ENCODE measurements around the gene AGMAT. TPM values are rescaled to one million over a fixed set of nuclear protein-coding genes. Genes with fewer than 3 reads are reported as not detected.

The AGMAT gene
- total and polyA plus RNA-seq, 2 of the 13 experiments (the other 11 are each of a cell fraction or from before 2014, with no cell fraction given) = 59.1 to 174 TPM

- no peak for TF ChIP-seq SP1 (IDR thresholded peaks at IDR 0.05)
- TF ChIP-seq SP1 (CRISPR knock-in tag; IDR thresholded peaks at IDR 0.05) = peak; percentile 65
- peak; percentile 93 for TF ChIP-seq RFX3 (CRISPR knock-in tag; IDR thresholded peaks at IDR 0.05)
- peak; percentile 94 for TF ChIP-seq ATF7-NPFF (CRISPR knock-in tag; IDR thresholded peaks at IDR 0.05; ENCODE audit: low read depth)
- TF ChIP-seq BHLHE40 (IDR thresholded peaks at IDR 0.05; ENCODE audit: low read length) = peak; percentile 98
- TF ChIP-seq RBM39 (IDR thresholded peaks at IDR 0.05; ENCODE audit: low read depth, low read length, poor library complexity, severe bottlenecking) = no peak
- peak; percentile 83; the same call in 1 of the 2 replicates for TF ChIP-seq ZNF136 (CRISPR knock-in tag; IDR thresholded peaks at IDR 0.05; ENCODE audit: low read depth)
- peak; percentile 81; the same call in 1 of the 2 replicates for TF ChIP-seq NRL (CRISPR knock-in tag; IDR thresholded peaks at IDR 0.05; ENCODE audit: borderline replicate concordance)
- TF ChIP-seq ZEB1 (IDR thresholded peaks at IDR 0.05; ENCODE audit: insufficient replicate concordance, low read depth) = no peak
- TF ChIP-seq HNF1B (CRISPR knock-in tag; IDR thresholded peaks at IDR 0.05) = peak; percentile 86
- TF ChIP-seq CREBL2 (CRISPR knock-in tag; IDR thresholded peaks at IDR 0.05; ENCODE audit: borderline replicate concordance) = peak; percentile 86; the same call in 1 of the 2 replicates
- no peak for TF ChIP-seq ZUFSP (CRISPR knock-in tag; IDR thresholded peaks at IDR 0.05; ENCODE audit: borderline replicate concordance)
- no peak for TF ChIP-seq GATA4 (IDR thresholded peaks at IDR 0.05; ENCODE audit: borderline replicate concordance, low read depth)
- peak; percentile 83 for TF ChIP-seq KMT2A (CRISPR knock-in tag; IDR thresholded peaks at IDR 0.05)
- peak; percentile 99 for TF ChIP-seq NFYB (CRISPR knock-in tag; IDR thresholded peaks at IDR 0.05)
- TF ChIP-seq ZNF274 (CRISPR knock-in tag; IDR thresholded peaks at IDR 0.05) = peak; percentile 99
- no peak for TF ChIP-seq STAG1 (CRISPR knock-in tag; IDR thresholded peaks at IDR 0.05)
- TF ChIP-seq GRHL1 (CRISPR knock-in tag; conservative IDR thresholded peaks at IDR 0.05) = no peak
- TF ChIP-seq SNAI1 (CRISPR knock-in tag; IDR thresholded peaks at IDR 0.05; ENCODE audit: borderline replicate concordance) = peak; percentile 52; the same call in 1 of the 2 replicates
- TF ChIP-seq MATR3 (CRISPR knock-in tag; IDR thresholded peaks at IDR 0.05) = no peak
- TF ChIP-seq ZNF552 (CRISPR knock-in tag; IDR thresholded peaks at IDR 0.05; ENCODE audit: borderline replicate concordance) = peak; percentile 95
- TF ChIP-seq ZNF34 (CRISPR knock-in tag; IDR thresholded peaks at IDR 0.05; ENCODE audit: borderline replicate concordance) = no peak
- peak; percentile 72 for TF ChIP-seq NKX3-1 (CRISPR knock-in tag; IDR thresholded peaks at IDR 0.05)
- 0 out of 2 replicates have a peak, but pooled peaks have one; percentile 20 for TF ChIP-seq ZNF569 (CRISPR knock-in tag; IDR thresholded peaks at IDR 0.05; ENCODE audit: borderline replicate concordance)
- 0 out of 2 replicates have a peak, but pooled peaks have one; percentile 56 for TF ChIP-seq ZFP36L1 (CRISPR knock-in tag; IDR thresholded peaks at IDR 0.05)
Observed at GRCh38 chr1:15603050-15603965, 18.5 kb upstream of the AGMAT start (continued).
